Esophagus squamous epithelium (tissue), 4 donors: Measurements from ENCODE around the gene GRHL1.

ENCODE experiments used
- CTCF ChIP-seq, 6 experiments: fragments of 450-650 bp in 4 of 6; fragments of 200-600 bp in 2 of 6; sonication (generic) in 2 of 6; IDR thresholded peaks; one replicate each; pipeline ENCODE4 v1.5.1; 2016 to 2019; ENCODE audit warnings: antibody characterized with exemption in 6 of 6, mild to moderate bottlenecking in 4 of 6, moderate library complexity in 4 of 6
- POLR2A ChIP-seq, 4 donors: fragments of 450-650 bp; IDR thresholded peaks; one replicate each; pipeline ENCODE4 v1.6.1; 2017; ENCODE audit warnings: antibody characterized with exemption in 4 of 4, mild to moderate bottlenecking in 4 of 4, moderate library complexity in 3 of 4

- no peak for TF ChIP-seq POLR2A (IDR thresholded peaks at IDR 0.05)
- TF ChIP-seq CTCF (IDR thresholded peaks at IDR 0.05), result no peak
Observed at GRCh38 chr2:10004836-10005235, 53.3 kb downstream of the GRHL1 start.
